ENCODE data around the gene NCOA5.

The NCOA5 gene

DNA sequence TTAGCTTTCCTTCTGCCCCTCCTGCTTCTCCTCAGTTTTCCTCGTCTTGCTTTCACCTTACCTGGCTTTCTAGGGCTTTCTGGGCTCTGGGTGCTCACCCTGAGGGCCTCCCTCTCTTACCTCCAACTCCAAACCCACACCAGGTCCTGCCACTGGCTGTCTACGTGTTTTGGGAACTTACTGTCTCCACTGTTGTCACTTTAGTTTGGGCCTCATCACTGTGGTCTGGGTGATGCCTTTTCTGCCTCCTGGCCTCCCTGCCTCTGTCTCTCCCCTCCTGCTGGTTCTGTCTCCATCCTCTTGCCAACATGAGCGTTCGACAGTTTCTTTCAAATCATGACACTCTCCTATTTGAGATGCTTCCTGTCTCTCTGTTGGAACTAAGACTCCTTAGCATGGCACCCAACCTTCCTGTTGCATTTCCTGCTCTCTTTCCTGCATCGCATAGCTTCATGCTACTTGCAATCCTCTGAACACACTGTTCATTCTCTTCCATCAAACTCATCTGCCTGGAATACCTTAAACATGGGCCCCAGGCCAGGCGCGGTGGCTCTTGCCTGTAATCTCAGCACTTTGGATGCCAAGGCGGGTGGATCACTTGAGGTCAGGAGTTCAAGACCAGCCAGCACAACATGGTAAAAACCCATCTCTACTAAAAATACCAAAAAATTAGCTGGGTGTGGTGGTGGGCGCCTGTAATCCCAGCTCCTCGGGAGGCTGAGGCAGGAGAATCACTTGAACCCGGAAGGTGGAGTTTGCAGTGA is 33.9 kb upstream of the NCOA5 start:
- Histone ChIP-seq H3K4me1 (peaks cover 39% of the 10 kb centered on the region), H3K4me3 (ENCODE audit: low read depth, low read length) (no peak overlapping the region), H3K27ac (peak overlapping the region; percentile 92), H3K9ac (no peak overlapping the region), H3K9me3 (ENCODE audit: control insufficient read depth, low read length) (no peaks in the 10 kb centered on the region), H2AFZ (no peak overlapping the region), H3K36me3 (ENCODE audit: control insufficient read depth, insufficient read depth, low read length) (no peaks in the 10 kb centered on the region), H3K4me2 (ENCODE audit: low read length) (no peak overlapping the region), H3K79me2 (peaks cover 6% of the 10 kb centered on the region), H3K27me3 (ENCODE audit: control insufficient read depth, insufficient read depth, low read length) (no peaks in the 10 kb centered on the region)
- TF ChIP-seq, protein P1, sequence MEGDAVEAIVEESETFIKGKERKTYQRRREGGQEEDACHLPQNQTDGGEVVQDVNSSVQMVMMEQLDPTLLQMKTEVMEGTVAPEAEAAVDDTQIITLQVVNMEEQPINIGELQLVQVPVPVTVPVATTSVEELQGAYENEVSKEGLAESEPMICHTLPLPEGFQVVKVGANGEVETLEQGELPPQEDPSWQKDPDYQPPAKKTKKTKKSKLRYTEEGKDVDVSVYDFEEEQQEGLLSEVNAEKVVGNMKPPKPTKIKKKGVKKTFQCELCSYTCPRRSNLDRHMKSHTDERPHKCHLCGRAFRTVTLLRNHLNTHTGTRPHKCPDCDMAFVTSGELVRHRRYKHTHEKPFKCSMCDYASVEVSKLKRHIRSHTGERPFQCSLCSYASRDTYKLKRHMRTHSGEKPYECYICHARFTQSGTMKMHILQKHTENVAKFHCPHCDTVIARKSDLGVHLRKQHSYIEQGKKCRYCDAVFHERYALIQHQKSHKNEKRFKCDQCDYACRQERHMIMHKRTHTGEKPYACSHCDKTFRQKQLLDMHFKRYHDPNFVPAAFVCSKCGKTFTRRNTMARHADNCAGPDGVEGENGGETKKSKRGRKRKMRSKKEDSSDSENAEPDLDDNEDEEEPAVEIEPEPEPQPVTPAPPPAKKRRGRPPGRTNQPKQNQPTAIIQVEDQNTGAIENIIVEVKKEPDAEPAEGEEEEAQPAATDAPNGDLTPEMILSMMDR (IDR thresholded peaks at IDR 0.05), result no peak

DNA sequence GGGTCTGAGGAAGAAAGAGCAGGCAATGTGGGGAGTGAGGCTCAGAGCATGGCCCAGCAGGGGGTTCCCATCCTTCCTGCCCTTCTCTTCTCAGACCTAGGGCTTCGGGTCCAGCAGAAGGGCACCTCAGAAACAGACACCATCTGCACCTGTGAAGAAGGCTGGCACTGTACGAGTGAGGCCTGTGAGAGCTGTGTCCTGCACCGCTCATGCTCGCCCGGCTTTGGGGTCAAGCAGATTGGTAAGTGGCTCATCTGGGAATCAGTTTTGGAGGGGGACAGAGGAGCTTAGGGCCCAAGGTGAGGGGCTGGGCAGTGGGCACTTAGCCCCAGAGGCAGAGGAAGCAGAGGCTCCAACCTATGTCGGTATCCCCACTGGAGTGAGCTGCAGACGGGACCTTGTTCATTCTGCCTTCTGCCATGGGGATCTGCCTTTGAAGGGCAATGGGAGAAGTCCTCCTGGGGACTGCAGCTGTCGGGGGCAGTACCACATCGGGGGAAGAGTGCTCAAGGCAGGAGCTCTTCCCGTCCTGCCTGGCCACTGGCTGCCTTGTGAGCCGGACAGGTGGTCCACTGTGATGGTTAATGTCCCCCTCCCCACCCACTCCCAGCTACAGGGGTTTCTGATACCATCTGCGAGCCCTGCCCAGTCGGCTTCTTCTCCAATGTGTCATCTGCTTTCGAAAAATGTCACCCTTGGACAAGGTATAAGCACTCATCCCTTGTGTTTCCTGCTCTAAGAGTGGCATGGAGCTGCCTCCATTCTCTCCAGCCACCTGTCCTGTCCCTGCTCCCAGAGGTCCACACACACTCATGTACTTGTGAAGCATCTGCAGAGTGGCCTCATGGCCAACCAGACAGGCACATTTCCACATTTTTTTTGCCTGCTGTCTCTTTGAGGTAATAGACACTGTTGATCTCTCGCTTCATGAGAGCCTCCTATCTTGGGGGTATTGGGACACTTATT is 33.0 kb upstream of the NCOA5 start:
- H2AFZ ChIP-seq, result no peak overlapping the region
- H3K9ac ChIP-seq, result no peak overlapping the region
- no peaks in the 10 kb centered on the region for H3K27me3 ChIP-seq (ENCODE audit: control insufficient read depth, insufficient read depth, low read length)
- peak overlapping the region; percentile 92 for H3K27ac ChIP-seq
- no peaks in the 10 kb centered on the region for H3K9me3 ChIP-seq (ENCODE audit: control insufficient read depth, low read length)
- H3K4me3 ChIP-seq (ENCODE audit: low read depth, low read length), result no peak overlapping the region
- peaks cover 6% of the 10 kb centered on the region for H3K79me2 ChIP-seq
- peak overlapping the region; percentile 1 for H3K4me2 ChIP-seq (ENCODE audit: low read length)
- no peaks in the 10 kb centered on the region for H3K36me3 ChIP-seq (ENCODE audit: control insufficient read depth, insufficient read depth, low read length)
- peaks cover 39% of the 10 kb centered on the region for H3K4me1 ChIP-seq
- TF ChIP-seq, protein P1 (IDR thresholded peaks at IDR 0.05), result no peak

DNA sequence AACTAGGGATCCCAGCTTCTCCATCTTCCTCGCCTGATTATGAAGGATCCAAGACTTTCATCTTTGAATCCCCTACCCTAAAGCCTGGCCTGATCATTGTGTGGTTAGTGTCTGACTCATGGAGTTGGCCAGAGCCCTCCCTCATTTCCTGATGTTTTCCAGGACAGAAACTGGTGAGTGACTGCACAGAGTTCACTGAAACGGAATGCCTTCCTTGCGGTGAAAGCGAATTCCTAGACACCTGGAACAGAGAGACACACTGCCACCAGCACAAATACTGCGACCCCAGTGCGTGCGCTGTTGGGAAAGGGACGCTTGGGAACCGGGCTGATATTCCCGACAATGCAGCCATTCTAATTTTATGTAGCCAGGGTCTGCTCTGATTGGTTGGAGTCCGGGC is 32.3 kb upstream of the NCOA5 start:
- H3K27me3 ChIP-seq (ENCODE audit: control insufficient read depth, insufficient read depth, low read length), result no peaks in the 10 kb centered on the region
- peak overlapping the region; percentile 92 for H3K27ac ChIP-seq
- no peaks in the 10 kb centered on the region for H3K36me3 ChIP-seq (ENCODE audit: control insufficient read depth, insufficient read depth, low read length)
- H3K4me1 ChIP-seq, result peaks cover 39% of the 10 kb centered on the region
- TF ChIP-seq, protein P1 (IDR thresholded peaks at IDR 0.05), result no peak
- peaks cover 9% of the 10 kb centered on the region for H3K79me2 ChIP-seq
- peak overlapping the region; percentile 22 for H3K4me3 ChIP-seq (ENCODE audit: low read depth, low read length)
- H3K9ac ChIP-seq, result no peak overlapping the region
- H2AFZ ChIP-seq, result no peak overlapping the region
- peak overlapping the region; percentile 96 for H3K4me2 ChIP-seq (ENCODE audit: low read length)
- no peaks in the 10 kb centered on the region for H3K9me3 ChIP-seq (ENCODE audit: control insufficient read depth, low read length)

DNA sequence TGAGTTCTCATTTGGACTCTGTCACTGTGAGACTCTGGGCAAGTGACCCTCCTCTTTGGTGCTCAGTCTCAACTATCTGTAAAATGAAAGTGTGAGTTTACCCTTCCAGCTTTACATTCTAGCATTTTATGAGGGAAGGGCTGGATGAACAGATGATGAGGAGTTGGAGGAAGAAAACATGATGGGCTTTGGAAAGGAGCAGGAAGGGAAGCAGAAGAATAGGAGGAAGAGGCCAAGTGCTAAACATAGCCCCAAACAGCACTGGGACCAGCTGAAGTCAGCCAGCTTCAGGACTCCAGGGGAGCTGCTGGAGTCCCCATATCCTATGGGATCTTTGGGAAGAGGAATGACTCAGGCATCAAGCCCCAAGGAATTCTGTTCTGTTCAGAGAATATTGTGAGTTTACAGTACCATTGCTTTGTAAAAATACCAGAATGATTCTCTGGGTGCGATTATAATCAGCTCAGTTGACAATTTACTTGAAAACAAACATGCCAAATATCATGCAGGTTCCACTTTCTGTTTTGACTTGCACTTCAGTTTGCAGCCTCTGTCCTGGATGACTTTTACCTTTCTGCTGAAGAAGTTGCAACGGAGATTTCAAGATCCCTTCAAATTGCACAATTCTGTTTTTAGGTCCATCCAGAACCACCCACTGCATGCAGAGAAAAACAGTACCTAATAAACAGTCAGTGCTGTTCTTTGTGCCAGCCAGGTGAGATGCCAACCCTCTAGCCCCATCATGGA is 31.6 kb upstream of the NCOA5 start:
- H3K4me1 ChIP-seq, result peaks cover 39% of the 10 kb centered on the region
- H2AFZ ChIP-seq, result no peak overlapping the region
- peak overlapping the region; percentile 92 for H3K27ac ChIP-seq
- peak overlapping the region; percentile 22 for H3K4me3 ChIP-seq (ENCODE audit: low read depth, low read length)
- no peaks in the 10 kb centered on the region for H3K27me3 ChIP-seq (ENCODE audit: control insufficient read depth, insufficient read depth, low read length)
- H3K9me3 ChIP-seq (ENCODE audit: control insufficient read depth, low read length), result no peaks in the 10 kb centered on the region
- H3K36me3 ChIP-seq (ENCODE audit: control insufficient read depth, insufficient read depth, low read length), result no peaks in the 10 kb centered on the region
- TF ChIP-seq, protein P1 (IDR thresholded peaks at IDR 0.05), result no peak
- H3K4me2 ChIP-seq (ENCODE audit: low read length), result peak overlapping the region; percentile 96
- H3K9ac ChIP-seq, result no peak overlapping the region
- H3K79me2 ChIP-seq, result peaks cover 9% of the 10 kb centered on the region

Measured in parathyroid adenoma (tissue), 2 donors.